Gastrocnemius medialis (tissue), 4 donors: ENCODE results near the gene GABBR2. TPM values are rescaled to one million over a fixed set of nuclear protein-coding genes. Genes with fewer than 3 reads are reported as not detected.

Experiments
- ATAC-seq, 2 donors: fragments of 150-250 bp; one replicate each; pipeline ENCODE4 v1.9.1; 2016
- DNase-seq, 2 donors: peaks; one replicate each; pipeline ENCODE4 v3.0.0-alpha.2; 2019
- H3K27ac ChIP-seq, 4 donors: fragments of 200-600 bp; sonication (generic); 1 replicate in 1 of 4; 2 replicates in 3 of 4; pipeline ENCODE4 v1.5.1; 2016 to 2018; ENCODE audit warnings: mild to moderate bottlenecking in 2 of 4, moderate library complexity in 1 of 4
- H3K27me3 ChIP-seq, 3 donors: fragments of 200-600 bp; sonication (generic) in 2 of 3; 1 replicate in 1 of 3; 2 replicates in 2 of 3; pipeline versions ENCODE4 v1.5.1 to v1.6.0; 2016 to 2019; ENCODE audit warnings: mild to moderate bottlenecking in 1 of 3, moderate library complexity in 1 of 3
- H3K36me3 ChIP-seq, 2 donors: fragments of 200-600 bp; sonication (generic) in 1 of 2; one replicate each; pipeline ENCODE4 v1.5.1; 2017 to 2018
- H3K4me1 ChIP-seq, 2 donors: fragments of 200-600 bp; sonication (generic) in 1 of 2; one replicate each; pipeline ENCODE4 v1.5.1; 2016 to 2017; ENCODE audit warnings: mild to moderate bottlenecking in 2 of 2
- H3K4me3 ChIP-seq, 4 donors: fragments of 200-600 bp; sonication (generic) in 3 of 4; 1 replicate in 1 of 4; 2 replicates in 3 of 4; pipeline ENCODE4 v1.5.1; 2016 to 2019; ENCODE audit warnings: mild to moderate bottlenecking in 2 of 4
- H3K9me3 ChIP-seq, 3 donors: fragments of 200-600 bp; sonication (generic) in 2 of 3; 1 replicate in 1 of 3; 2 replicates in 2 of 3; pipeline ENCODE4 v1.5.1; 2016 to 2019
- POLR2A ChIP-seq, 2 donors: fragments of 450-650 bp; IDR thresholded peaks; one replicate each; pipeline ENCODE4 v1.6.1; 2017; ENCODE audit warnings: antibody characterized with exemption in 2 of 2, mild to moderate bottlenecking in 2 of 2, moderate library complexity in 2 of 2
- in situ Hi-C, 4 donors: fragments of 200-750 bp; cut with MboI; loops; one replicate each; pipeline versions ENCODE4 v1.15.0 to v1.8.0; 2017; ENCODE audit warnings: low sequenced_read_pairs in 4 of 4
- intact Hi-C: fragments of 100-400 bp; cut with DNase I; formaldehyde crosslinking; loops from one replicate; pipeline ENCODE4 v1.15.1; 2023; ENCODE audit warnings: low total_unique reads
- total RNA-seq, 4 donors: library from RNA; depleted of rRNA; stranded (reverse); fragments of >200 nt; gene quantifications; one replicate each; pipeline versions ENCODE4 v1.1.0 to v1.2.3, GENCODE V29; 2016
- TF ChIP-seq, protein P1 (sequence below), 5 experiments: fragments of 450-650 bp in 3 of 5; fragments of 200-600 bp in 2 of 5; sonication (generic) in 2 of 5; IDR thresholded peaks in 4 of 5; conservative IDR thresholded peaks in 1 of 5; 1 replicate in 4 of 5; 2 replicates in 1 of 5; pipeline ENCODE4 v1.5.1; 2016 to 2019; ENCODE audit warnings: antibody characterized with exemption in 5 of 5, mild to moderate bottlenecking in 3 of 5, moderate library complexity in 3 of 5

Gene GABBR2
- total RNA-seq, 4 donors from 2014 or later: 0.46 to 0.80 TPM; not detected in 2

DNA sequence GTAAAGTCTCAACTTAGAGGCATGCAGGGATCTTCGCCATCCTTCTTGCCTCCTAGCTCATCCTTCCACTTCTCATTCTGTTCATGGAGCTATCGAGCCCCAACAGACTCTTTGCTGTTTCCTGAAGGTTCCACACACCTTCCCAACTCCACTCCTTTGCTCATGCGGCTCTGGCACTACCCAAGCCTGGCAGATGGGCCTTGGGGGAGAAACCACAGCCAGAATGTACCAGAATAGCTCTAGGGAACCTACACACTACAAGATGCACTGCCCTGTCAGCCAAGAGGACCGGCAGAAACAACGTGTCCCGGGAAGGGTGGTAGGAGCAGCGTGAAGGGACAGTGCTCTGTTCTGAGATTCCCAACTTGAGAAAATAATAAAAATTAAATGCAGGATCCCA is 178.9 kb downstream of the GABBR2 start:
- ATAC-seq (no peak), DNase-seq (no peak)
- Histone ChIP-seq H3K4me1 (no peaks in the 10 kb centered on the region), H3K36me3 (no peaks in the 10 kb centered on the region), H3K27me3 (no peaks in the 10 kb centered on the region), H3K27ac (no peak overlapping the region), H3K4me3 (no peak overlapping the region), H3K9me3 (no peaks in the 10 kb centered on the region)
- intact Hi-C loops (no loop called here), in situ Hi-C loops (loop anchor here in 1 of 4 donors (10.0 kb wide), 1 partner anchor 55 kb away; no protein-coding TSS in a partner anchor)
- TF ChIP-seq POLR2A (IDR thresholded peaks at IDR 0.05): no peak
- TF ChIP-seq, protein P1, sequence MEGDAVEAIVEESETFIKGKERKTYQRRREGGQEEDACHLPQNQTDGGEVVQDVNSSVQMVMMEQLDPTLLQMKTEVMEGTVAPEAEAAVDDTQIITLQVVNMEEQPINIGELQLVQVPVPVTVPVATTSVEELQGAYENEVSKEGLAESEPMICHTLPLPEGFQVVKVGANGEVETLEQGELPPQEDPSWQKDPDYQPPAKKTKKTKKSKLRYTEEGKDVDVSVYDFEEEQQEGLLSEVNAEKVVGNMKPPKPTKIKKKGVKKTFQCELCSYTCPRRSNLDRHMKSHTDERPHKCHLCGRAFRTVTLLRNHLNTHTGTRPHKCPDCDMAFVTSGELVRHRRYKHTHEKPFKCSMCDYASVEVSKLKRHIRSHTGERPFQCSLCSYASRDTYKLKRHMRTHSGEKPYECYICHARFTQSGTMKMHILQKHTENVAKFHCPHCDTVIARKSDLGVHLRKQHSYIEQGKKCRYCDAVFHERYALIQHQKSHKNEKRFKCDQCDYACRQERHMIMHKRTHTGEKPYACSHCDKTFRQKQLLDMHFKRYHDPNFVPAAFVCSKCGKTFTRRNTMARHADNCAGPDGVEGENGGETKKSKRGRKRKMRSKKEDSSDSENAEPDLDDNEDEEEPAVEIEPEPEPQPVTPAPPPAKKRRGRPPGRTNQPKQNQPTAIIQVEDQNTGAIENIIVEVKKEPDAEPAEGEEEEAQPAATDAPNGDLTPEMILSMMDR (IDR thresholded peaks at IDR 0.05 in 4 of 5, conservative IDR thresholded peaks at IDR 0.05 in 1 of 5): no peak

DNA sequence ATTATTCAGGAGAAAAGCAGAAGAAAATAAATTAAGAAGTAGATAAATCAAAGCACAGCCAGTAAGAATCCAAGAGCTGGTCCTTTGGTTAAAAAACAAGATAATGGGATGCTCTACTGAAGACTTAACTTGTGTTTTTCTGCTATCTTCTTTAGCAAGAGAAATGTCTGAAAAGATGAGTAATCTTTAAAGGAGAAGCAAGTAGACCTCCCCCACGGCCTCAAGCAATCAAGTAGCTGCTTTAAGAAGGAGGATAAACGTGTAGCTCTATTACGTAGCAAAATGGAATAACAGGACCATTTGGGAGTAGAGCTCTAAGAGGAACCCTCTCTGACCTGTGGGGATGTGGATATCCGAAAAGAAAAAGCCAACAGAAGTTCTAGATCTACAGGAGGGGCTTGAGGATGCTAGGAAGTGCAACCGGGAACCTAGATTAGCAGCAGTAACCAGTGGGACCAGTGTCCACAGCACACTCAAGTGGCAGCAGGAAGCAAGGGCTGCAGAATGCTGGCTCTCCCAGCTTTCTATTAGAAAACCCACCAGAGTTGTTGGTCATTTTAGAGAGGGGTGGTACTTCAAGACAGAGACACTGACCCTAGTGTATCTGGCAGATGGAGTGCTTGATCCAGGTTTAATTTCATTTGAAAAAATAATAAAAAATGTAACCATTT is 185.4 kb downstream of the GABBR2 start:
- in situ Hi-C loops (loop anchor here in 1 of 4 donors (10.0 kb wide), 1 partner anchor 61 kb away; no protein-coding TSS in a partner anchor), intact Hi-C loops (no loop called here)
- no peak overlapping the region for H3K27ac ChIP-seq
- ATAC-seq (no peak), DNase-seq (no peak)
- no peaks in the 10 kb centered on the region for H3K36me3 ChIP-seq
- no peaks in the 10 kb centered on the region for H3K9me3 ChIP-seq
- no peak overlapping the region for H3K4me3 ChIP-seq
- no peaks in the 10 kb centered on the region for H3K4me1 ChIP-seq
- TF ChIP-seq POLR2A (IDR thresholded peaks at IDR 0.05): no peak
- TF ChIP-seq, protein P1 (IDR thresholded peaks at IDR 0.05 in 4 of 5, conservative IDR thresholded peaks at IDR 0.05 in 1 of 5): no peak
- peaks cover 0 to 3% (median 0%) of the 10 kb centered on the region in 3 donors for H3K27me3 ChIP-seq

DNA sequence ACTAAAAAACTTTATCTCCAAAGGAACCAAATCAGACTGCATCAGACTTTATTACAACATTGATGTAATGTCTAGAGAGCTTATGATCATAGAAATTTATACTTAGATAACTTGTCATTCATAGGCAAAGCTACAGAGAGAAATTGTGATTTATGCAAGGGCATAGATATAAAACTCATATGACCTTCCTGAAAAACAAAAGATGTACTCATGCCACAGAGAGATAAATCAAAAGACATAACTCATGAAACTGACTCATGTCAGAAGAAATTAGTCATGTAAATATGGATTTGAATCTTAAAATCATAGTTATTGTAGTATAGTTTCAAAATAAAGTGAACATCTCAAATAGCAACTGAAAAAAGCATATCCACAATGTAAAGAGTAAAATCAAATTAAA is 186.2 kb downstream of the GABBR2 start:
- TF ChIP-seq POLR2A (IDR thresholded peaks at IDR 0.05): no peak
- TF ChIP-seq, protein P1 (IDR thresholded peaks at IDR 0.05 in 4 of 5, conservative IDR thresholded peaks at IDR 0.05 in 1 of 5): no peak
- no peaks in the 10 kb centered on the region for H3K4me1 ChIP-seq
- ATAC-seq: no peak
- H3K27me3 ChIP-seq: peaks cover 0 to 3% (median 0%) of the 10 kb centered on the region in 3 donors
- intact Hi-C loops: no loop called here
- no peak overlapping the region for H3K27ac ChIP-seq
- no peaks in the 10 kb centered on the region for H3K9me3 ChIP-seq
- H3K4me3 ChIP-seq: no peak overlapping the region
- in situ Hi-C loops: loop anchor here in 1 of 4 donors (10.0 kb wide), 1 partner anchor 62 kb away; no protein-coding TSS in a partner anchor
- H3K36me3 ChIP-seq: no peaks in the 10 kb centered on the region
- DNase-seq: no peak

DNA sequence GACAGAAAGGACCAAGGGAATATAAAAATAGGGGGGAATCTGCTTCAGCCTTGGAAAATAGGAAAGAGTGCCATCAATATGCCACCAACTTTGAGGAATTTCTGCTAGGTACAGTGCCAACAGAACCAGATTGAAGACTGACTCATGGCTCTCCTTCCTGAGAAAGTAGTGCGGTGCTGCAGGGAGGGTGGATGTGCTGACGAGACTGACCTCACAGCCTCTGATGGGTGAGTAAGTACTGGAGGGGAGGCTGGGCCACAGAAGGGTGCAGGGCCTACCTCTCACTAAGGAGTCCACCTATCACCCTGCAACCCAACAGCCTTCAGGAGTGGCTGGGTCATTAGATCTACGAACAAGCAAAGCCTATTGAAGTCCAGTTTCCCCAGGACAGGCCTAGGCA is 187.6 kb downstream of the GABBR2 start:
- Histone ChIP-seq H3K4me1 (no peaks in the 10 kb centered on the region), H3K9me3 (no peaks in the 10 kb centered on the region), H3K27me3 (peaks cover 0 to 3% (median 0%) of the 10 kb centered on the region in 3 donors), H3K36me3 (no peaks in the 10 kb centered on the region), H3K27ac (no peak overlapping the region), H3K4me3 (no peak overlapping the region)
- no peak for TF ChIP-seq POLR2A (IDR thresholded peaks at IDR 0.05)
- TF ChIP-seq, protein P1 (IDR thresholded peaks at IDR 0.05 in 4 of 5, conservative IDR thresholded peaks at IDR 0.05 in 1 of 5): no peak
- ATAC-seq (no peak), DNase-seq (no peak)
- in situ Hi-C loops (loop anchor here in 1 of 4 donors (10.0 kb wide), 1 partner anchor 64 kb away; no protein-coding TSS in a partner anchor), intact Hi-C loops (no loop called here)
